Mucosa of gallbladder (tissue), 1 donor: ENCODE results near the gene SLC10A7. TPM values are rescaled to one million over a fixed set of nuclear protein-coding genes. Genes with fewer than 3 reads are reported as not detected.

Source experiments
- DNase-seq: peaks from one replicate; pipeline ENCODE4 v3.0.0-alpha.2; 2020; ENCODE audit warnings: low spot score
- total RNA-seq: library from RNA; stranded (reverse); gene quantifications from one replicate; pipeline ENCODE4 v1.2.1, GENCODE V29; 2021
- donor health status: DM: no; HTN: no; CAD: no.

Gene SLC10A7, protein sequence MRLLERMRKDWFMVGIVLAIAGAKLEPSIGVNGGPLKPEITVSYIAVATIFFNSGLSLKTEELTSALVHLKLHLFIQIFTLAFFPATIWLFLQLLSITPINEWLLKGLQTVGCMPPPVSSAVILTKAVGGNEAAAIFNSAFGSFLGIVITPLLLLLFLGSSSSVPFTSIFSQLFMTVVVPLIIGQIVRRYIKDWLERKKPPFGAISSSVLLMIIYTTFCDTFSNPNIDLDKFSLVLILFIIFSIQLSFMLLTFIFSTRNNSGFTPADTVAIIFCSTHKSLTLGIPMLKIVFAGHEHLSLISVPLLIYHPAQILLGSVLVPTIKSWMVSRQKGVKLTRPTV
- total RNA-seq = 15.5 TPM

DNA sequence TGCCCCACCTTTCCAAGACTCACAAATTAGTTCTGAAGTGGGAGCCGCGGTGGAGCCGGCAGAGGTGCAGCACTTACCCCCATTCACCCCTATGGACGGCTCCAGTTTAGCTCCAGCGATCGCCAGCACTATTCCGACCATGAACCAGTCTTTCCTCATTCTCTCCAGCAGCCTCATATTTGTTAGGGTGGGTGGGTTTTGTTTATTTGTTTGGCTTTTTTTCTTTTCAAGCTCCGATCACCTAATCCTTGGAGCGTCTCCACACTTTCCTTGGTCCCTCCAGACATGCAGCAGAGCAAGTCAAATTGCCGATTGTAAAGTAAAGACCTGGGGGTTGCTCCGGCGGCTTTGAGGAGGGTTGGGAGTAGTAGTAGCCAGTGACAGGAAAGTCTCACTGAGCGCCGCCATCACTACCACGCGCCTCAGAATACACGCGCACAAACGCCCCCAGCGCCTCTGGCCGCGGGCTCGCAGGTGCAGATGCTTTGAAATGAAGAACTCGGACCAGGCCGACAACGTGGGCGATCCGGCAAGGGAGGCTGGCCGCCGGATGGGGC, at the start of gene SLC10A7:
SLC10A7 (minus strand) TSS at position 400 of the 557 bp plus-strand sequence; CDS start at position 177, 223 bp downstream.
- DNase-seq = peak; percentile 71

DNA sequence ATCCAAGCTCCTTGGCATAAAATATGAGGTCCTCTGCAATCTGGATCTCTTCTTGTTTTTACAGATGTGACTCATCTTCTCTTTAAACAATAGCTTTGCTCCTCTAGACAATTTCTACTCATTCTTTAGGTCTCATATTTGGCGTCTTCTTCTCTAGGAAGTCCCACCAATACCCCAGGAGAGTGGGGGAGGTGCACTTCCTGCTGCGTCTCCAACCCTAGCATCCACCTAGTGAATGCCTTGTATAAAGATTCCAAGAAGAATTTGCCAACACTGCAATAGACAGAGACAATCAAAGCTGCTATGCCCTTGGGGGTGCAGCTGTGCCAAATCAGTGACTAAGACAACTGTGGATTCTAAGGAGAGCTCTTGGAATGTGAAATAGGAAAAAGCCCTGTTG, 45.7 kb upstream of the SLC10A7 start:
- no peak for DNase-seq

- no peak for DNase-seq
These were observed 42.8 kb upstream of the SLC10A7 start for GRCh38 chr4:146564492-146564891.

GRCh38 chr4:146550161-146550560, 28.4 kb upstream of the SLC10A7 start:
- no peak for DNase-seq

GRCh38 chr4:146548443-146548842, 26.7 kb upstream of the SLC10A7 start:
- no peak for DNase-seq

- no peak for DNase-seq
These were observed 23.4 kb upstream of the SLC10A7 start for GRCh38 chr4:146545102-146545501.

DNA sequence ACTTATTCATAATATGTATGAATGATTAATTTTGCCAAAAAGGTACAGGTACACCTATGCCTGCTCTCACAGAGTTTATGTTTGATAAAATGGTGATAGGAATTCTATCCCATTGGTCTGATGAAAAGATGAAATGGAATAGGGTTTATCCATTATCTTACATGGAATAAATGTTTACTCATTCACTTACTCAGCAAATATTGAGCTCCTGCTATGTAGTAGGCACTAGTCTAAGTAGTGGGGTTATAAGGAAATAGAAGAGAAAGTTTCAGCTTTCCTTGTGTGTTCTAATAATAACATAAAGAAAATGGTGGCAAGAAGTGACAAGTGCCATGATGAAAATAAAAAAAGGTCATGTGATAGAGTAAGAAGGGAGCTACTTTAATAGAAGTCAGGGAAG, 12.4 kb upstream of the SLC10A7 start:
- DNase-seq = no peak

DNA sequence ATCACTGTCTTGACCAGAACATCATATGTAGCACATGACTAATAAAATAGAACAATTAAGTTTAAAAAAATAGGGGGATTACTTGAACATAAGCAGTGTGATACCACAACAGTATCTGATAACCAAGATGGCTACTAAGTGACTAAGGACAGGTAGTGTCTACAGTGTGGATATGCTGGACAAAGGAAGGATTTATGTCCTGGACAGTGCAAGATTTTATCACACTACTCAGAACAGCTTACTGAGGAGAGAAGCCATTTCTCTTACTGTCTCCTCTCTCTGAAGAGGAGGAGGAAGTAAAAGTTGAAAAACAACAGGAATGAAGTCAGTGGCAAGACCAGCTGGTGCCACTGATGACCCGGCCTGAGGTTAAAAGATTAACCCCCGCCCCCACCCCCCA, 4.0 kb upstream of the SLC10A7 start:
- no peak for DNase-seq

GRCh38 chr4:146524663-146525062, 2.9 kb upstream of the SLC10A7 start:
- DNase-seq = no peak

DNA sequence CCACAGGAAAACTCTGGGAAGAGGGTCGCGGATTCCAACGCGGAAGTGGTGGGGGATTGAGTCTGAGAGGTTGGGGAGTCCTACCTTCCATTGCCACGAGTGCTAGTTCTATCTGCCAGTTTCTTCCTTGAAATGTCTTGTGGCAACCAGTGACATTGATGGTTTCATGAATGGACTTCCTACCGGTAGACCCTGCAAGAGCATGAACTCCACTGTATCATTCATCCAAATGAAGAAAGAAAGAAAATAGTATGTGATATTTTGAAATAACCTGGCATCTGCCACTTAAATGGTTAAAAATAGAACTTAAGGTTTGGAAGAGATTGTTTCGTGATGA, 1.1 kb upstream of the SLC10A7 start:
- no peak for DNase-seq

- peak; percentile 93 for DNase-seq
These were observed 543 bp upstream of the SLC10A7 start for GRCh38 chr4:146522098-146522868.

- peak; percentile 16 for DNase-seq
These were observed 722 bp downstream of the SLC10A7 start for GRCh38 chr4:146520896-146521540.

GRCh38 chr4:146514651-146515357, 6.9 kb downstream of the SLC10A7 start:
- no peak for DNase-seq

GRCh38 chr4:146513548-146513947, 8.2 kb downstream of the SLC10A7 start:
- no peak for DNase-seq

- DNase-seq = no peak
These were observed 10.4 kb downstream of the SLC10A7 start for GRCh38 chr4:146511381-146511780.

DNA sequence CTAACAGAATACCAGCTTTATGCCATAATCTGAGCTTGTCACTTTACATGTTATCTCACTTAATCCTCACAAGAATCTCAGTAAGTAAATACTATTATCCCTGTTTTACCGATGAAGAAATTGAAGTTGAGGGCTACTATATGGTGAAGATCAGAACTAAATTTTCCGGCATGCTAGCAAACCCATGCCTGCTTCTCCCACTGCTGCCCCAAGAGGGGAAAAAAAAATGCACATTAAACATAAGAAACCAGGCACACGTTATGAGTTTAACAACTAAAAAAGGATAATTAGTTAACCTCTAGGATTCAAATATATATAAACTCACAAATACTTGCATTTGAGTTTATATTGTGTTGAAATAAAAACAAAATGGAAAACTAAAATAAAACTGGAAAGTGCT, 10.8 kb downstream of the SLC10A7 start:
- no peak for DNase-seq

GRCh38 chr4:146508229-146508939, 13.4 kb downstream of the SLC10A7 start:
- DNase-seq = no peak

DNA sequence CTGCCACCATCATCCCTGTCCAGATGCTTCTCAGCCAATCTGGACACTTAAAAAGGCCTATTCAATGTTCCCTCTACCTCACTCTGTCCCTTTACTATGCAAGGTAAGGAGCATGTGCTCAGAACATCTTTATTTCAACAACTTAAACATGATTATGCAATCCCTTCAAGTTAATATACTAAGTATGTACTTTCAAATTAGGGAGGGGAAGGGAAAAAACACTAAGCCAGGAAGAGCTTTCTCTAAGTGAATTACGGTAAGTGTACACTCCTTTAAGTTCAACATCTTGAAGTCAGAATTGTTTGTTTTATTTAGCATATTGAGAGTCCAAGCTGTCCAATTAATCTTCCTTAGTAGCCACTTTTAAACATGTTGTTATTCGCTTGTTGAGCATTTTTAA, 14.1 kb downstream of the SLC10A7 start:
- no peak for DNase-seq

DNA sequence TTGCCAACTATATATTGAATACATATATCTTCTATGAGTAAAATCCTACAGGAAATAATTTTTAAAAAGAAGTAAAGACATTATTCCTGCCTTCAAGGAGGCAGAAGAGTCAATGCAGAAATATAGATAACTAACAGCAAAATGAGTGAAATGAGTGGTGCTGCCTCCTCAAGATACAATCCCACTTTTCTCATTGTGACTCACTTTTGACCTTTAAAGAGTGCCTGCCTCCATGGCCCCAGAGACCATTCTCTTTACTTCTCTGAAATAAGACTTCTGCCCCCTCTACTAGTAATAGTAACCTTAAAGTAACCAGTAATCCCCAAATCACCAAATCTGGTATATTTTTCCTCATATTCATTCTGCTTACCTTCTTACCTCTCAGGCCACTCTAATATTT, 15.5 kb downstream of the SLC10A7 start:
- no peak for DNase-seq

DNA sequence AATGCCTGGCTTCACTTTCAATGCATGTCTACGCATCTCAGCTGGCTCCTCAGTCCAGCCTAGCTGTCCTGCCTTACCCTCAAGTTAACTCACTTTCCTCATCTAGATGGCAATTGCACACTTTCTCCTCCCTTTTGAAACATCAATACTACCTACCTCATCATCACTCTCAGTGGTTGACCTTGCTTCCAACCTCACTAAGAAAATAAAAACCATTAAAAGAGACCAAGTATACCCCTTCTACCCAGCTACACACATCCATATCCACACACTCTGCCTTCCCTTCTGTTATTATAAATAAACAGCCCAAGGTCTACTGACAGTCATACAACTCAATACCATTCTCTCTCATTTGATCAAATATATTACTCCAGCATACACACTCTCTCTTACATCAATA, 21.5 kb downstream of the SLC10A7 start:
- DNase-seq = no peak

DNA sequence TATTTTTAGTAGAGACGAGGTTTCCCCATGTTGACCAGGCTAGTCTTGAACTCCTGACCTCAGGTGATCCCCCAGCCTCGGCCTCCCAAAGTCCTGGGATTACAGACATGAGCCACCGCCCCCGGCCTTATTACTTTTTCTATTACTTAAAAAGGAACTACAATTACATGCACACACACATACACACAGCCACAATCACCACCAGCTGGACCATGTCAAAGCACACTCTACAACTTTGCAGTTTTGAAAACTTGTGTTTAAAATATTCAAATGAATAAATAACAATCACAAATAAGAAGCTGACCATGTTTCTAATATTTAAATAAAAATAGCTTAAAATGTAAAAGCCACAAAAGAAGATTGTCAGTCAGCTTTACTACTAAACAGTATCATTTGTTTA, 23.4 kb downstream of the SLC10A7 start:
- no peak for DNase-seq
